HG03432 (cell line): ENCODE measurements around the gene TTC34.

Experiments
- ATAC-seq: cut with Tn5 transposase; IDR thresholded peaks from one replicate; pipeline ENCODE4 v1.9.1; 2021; ENCODE audit warnings: mild to moderate bottlenecking, moderate library complexity; ENCODE audit not compliant: unreplicated experiment

The TTC34 gene

DNA sequence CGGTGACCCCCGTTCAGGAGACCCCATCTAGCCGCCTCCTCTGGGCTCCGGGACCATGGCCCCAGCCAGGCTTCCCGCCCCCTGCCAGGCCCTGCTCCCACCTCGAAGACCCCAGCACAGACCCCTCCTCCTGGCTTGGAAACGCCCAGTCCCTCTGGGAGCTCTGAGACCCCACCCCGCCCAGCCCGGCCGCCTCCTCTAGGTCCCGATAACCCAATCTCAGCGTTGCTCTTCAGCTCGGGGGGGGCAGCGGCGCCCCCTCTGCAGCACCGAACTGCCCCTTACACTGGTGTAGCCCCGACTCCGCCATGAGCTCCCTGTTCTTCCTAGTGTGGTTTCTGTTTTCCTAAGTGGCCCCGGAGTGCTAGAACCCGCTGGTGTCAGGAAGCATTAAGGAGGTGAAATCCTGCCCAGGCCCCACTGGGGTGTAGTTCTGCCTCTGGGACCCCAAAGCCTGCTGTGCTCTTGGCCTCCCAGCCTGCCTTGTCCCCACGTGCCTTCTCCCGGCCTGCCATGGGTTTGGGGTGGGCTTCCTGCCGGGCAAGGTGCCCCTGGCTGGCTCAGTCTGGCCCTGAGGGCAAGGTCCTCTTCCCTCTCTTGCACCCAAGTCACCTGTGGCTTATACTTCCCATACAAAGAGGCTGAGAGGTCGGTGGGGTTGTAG, 157.9 kb downstream of the TTC34 start:
- ATAC-seq, result no peak

DNA sequence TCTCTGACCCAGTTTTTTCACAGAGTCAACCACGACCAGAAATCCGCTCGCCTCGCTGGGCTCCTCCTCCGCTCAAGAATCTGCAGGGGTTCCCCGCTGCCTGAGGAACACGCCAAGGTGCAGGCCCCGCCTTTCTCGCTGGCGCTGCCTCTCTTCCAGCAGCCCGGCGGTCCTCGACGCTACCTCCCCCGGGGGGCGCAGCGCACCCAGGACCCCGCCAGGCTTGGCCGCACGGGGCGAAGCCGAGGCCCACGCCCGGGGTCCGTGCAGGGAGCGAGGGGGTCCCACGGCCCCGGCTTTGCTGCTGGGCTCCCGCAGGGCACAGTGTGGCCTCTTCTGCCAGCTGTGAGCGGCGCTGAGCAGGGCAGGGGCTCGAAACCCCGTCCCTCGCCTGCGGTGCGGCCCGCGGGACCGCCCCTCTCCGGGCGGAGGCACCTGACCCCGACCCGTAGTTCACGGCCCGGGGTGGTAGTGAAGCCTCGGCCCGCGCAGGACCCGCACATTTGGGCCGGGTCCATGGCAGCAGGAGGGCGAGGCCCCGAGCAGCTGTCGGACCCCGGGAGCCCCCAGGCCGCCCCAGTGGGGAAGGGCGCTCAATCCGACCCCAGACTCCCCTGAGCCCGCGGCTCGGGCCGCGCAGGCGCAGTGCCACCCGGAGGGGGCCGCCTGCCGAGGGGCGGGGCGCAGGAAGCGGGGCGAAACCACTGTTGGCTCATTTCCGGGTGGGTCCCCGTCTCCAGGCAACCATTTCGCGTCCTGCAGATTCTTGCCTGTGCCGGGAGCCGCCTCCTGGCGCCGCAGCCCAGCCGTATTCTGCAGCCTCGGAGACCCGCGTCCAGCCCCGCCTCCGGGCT, 158.7 kb downstream of the TTC34 start:
- peak; percentile 82 for ATAC-seq

DNA sequence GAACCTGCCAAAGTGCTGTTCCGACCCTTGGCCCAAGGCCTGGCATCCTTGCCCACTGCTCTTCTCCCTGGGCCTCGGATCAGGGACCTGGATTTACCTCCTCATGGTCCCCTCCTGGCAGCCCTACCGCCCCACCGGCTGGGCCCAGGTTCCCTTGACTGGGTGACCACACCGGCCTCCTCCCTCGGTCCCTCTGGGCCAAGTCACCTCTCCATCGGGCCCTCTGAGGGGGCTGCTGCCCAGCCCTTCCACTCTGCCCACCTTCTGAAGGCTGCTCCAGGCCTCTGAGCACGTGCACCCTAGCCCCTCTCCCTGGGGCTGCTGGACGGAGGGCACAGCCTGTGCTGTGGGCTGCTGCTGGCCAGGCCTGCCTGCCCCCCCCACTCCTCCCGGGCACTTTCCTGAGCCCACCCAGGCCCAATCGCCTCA, 159.3 kb downstream of the TTC34 start:
- ATAC-seq, result no peak

DNA sequence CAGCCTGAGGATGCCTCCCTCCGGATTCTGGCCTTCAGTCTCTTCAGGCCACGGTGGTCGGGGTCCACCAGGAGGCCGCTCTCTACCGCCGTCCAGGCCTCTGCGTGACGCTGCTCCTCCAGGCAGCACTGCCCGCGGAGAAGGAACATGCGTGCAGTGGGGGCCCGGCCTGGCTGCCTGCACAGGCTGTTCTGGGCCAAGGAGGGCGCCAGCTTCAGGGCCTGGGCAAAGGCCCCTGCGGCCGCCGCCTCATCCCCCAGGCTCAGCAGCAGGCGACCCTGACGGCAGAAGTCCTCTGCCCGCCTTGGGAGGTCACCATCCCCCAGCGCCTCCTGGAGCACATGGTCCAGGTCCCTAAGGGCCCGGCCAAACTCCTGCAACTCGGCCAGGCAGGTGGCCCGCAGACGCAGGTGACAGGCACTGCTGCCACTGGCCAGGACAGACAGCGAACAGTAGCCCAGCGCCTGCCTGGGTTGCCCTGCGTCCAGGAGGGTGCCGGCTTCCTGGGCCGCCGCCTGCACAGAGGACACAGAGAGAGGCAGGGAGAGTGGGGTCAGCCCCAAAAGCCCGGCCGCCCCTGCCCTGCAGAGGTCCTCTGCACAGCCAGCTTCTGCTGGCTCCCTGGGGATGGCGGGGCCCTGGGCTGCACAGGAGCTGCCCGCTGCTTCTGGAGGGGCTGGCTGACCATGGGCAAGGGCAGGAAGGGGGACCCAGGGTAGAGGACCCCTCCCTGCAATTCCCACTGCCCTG, 159.9 kb downstream of the TTC34 start:
- ATAC-seq, result no peak

DNA sequence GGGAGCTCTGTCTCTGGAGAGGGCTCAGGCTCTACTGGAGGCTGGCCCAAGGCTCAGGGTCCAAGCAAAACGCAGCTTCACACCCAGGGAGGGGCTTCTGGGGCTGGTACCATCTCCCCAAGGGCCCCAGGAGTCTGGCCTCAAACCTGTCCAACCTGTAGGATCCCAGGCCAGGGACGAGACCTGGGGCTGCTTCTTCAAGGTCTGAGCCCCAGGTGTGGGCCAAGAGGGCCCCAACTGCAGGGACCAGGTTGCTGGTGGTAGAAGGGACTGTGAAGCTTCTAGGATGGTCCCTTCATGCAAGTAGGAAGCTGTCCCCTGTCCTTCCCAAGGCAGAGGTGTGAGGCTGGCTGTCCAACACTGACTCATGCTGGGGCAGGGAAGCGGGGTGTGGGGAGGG, 160.9 kb downstream of the TTC34 start:
- no peak for ATAC-seq

DNA sequence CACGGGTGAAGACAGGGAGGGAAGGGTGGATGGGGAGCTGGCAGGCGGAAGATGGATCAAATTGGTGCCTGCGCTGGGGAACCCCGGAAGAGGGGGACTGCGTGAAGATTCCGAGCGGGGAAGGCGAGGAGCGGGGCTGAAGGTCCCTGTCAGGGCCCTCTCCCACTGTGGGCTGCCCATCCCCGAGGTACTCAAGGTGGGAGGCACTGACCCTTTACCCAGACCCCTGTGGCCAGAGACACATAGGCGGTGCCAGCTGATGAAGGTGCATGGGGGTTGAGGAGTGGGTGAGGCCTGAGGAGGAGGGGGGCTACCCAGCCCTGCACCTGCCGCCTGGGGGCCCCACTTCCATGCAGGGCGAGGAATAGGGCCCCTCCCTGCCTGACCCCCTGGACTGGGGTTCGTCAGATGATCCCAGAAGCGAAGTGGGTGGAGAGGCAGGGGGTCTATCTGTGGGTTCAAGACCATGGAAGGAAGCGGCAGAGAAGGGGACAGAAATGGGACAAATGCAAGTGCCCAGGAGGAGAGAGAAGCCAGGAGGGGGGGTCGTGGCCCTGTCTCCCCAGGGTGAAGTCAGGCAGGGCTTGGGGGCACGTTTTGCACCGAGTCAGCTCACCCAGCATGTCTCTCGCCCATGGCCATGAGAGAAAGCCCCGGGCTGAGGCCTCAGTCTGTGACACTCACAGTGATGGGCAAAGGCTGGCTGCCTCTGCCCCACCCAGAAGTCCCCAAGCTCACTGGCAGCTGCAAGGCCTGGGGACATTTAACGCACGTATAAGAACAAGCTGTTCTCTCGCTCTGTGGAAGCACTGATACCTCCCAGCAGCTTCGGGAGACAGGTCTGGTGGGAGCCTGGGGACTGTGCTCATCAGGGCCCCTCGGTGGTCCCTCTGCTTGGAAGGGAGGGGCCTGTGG, 161.6 kb downstream of the TTC34 start:
- no peak for ATAC-seq

DNA sequence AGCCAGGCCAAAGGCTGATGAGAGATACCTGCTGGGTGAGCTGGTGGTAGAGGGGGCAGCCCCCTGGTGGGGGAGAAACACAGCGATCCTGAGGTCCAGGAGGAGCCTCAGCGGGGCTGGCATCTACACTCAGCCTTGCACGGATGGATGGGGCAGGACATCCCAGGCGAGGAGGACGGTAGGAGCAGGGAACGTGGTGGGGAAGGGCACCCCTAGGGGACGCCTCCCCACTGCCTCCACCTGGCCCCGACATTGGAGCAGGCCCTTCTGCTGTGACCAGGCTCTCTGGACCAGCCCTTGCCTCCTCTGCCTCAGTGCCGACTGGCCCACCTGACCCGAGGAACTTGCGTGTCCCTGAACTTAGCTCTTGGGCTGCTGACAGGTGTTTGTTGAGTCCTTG, 162.3 kb downstream of the TTC34 start:
- no peak for ATAC-seq

DNA sequence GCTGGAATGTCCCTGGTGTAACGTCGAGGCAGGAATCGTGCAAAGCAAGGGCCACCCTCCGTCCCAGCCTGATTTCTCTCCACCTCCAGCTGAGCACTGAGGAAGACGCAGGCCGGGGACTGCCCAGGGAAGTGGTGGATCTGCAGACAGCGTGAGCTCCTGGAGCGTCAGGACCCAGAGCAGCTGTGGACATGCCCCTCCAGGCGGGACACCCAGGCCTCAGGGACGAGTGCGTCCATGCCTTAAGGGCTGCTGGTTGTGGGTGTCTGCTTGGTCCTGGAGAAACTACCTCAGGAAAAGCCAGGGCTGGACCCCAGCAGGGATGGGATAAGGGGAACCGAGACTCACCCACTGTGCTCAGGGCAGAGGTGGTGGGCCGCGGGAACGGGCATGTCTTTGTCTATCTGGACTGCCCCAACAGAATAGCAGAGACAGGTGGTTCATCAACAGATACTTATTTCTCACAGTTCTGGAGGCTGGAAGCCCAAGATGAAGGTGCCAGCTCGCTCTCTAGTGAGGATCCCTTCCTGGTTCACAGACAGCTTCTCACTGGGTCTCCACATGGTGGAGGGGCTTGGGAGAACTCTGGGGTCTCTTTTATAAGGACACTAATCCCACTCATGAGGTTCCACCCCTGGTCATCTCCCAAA, 162.9 kb downstream of the TTC34 start:
- no peak for ATAC-seq

DNA sequence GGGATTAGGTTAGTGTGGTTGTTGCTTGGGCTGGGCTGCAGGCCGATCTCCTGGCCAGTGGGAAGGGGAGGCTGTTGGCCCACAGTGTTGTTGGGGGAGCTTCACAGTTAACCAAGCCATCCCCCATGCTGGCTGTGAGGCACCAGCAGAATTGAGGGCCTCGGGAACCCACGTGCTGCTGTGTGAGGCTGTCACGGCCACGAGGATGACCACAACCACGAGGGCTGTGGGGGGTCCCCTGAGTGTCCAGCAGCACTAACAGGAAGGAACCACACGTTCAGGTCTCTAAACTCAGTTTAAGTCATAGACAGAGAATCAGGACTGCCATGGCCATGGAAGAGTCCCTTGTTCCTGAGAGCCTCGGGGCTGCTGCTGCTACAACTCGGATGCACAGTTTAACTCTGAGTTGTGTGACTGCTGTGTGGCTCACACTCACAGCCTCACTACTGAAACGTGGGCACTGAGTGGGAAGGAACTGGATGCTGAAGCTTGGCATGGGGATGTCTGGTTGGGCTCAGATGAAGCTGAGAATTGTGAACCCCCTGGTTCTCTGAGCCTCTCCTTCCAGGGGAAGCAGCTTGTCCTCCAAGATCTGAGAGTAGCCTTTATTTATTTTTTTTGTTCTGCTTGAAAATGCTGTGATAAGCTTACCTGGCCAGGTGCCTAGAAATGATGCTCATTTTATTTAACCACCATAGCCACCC, 163.9 kb downstream of the TTC34 start:
- no peak for ATAC-seq

DNA sequence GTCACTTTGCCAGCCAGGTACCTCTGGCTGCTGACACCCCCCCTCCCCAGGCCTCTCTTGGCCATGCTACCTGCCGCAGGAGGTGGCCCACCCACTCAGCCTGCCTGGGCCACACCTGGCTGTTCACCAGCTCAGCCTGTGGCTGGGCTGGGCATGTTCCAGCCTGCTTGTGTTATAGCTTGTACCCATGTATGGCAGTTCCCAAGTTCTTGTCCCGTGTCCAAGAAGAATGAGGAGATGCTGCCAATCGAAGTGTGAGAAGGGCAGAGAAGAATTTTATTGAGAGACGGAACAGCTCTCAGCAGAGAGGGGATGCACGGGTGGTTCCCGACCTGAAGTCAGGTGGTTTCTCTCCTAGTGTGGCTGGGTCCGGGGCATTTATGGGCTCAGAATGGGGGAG, 164.8 kb downstream of the TTC34 start:
- ATAC-seq, result no peak

DNA sequence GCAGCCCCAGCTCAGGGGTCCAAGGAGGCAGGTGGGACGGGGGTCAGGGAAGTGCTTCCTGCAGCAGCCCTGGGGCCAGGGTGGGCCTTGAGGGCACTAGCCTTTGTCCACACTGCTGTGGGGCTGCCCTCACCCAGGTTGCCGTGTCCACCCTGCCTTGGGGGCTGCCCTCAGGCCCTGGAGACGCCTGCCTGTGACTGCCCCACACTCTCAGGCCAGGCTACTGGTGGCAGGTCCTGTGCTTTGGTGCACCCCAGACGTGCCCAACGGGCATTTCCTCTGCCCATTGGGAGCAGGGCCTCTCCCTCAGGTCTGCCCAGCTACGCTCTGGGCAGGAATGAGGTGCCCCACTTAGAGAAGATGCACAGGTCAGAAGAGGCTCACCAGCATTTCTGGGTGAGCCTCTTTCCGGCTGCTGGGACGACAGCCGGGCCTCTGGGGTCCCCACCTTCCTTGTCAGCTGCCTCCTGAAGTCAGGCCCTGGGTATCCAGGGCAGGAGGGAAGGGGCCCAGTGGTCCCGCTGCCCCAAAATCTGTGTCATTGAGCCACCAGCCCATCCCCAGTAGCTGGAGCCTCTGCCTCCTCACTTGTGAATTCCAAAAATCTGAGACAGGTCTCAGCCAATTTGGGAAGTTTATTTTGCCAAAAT, 166.0 kb downstream of the TTC34 start:
- ATAC-seq, result no peak

DNA sequence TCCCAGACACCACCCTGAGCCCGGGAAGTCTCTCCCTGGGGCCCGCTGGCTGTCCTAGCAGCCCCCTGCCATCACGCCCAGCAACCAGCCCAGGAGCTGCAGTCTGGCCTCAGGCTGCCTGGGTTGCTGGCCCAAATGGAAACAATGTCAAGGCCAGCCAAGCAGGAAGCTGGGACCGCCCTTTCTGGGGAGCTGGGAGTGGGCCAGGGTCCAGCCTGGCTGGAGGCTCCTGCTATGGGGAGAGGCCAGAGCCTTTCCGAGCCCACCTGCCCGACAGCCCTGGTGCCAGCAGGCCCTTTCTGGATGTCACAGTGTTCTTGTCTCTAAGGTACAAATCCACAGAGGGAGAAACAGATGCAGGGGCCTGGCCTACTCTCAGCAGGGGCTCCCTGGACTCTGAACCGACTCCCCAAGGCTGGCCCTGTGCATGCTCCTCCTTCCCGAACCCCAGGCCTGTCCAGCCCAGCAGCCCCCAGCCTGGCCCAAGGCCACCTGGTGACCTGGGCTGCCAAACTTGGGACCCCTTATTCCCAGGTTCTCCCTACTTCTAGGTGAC, 167.5 kb downstream of the TTC34 start:
- no peak for ATAC-seq

DNA sequence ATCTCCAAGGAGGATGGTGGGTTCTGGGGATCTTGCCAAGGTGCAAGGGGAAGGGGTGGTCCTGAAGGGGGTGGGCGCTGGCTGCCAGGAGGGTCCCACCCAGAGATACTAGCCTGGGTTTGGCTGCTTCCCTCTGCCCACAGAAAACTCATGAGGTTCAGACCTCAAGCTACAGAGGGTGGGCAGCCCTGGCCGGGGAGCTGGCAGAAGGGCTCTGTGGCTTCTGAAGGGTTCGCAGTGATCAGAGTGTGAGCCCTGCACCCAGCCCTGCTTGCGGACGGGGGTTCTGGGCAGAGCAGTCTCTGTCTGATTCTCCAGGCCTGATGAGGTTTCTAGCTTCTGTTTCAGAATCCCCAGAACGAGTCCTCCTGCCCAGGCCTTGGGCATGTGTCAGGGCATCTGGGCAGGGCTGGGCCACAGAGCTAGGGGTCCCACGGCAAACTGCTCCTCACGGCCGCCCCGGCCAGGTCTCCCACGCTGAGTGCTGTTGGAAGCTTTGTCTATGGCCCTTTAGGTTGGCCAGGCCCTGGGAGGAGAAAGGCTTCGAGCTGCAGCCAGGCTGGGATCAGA, 168.0 kb downstream of the TTC34 start:
- no peak for ATAC-seq

DNA sequence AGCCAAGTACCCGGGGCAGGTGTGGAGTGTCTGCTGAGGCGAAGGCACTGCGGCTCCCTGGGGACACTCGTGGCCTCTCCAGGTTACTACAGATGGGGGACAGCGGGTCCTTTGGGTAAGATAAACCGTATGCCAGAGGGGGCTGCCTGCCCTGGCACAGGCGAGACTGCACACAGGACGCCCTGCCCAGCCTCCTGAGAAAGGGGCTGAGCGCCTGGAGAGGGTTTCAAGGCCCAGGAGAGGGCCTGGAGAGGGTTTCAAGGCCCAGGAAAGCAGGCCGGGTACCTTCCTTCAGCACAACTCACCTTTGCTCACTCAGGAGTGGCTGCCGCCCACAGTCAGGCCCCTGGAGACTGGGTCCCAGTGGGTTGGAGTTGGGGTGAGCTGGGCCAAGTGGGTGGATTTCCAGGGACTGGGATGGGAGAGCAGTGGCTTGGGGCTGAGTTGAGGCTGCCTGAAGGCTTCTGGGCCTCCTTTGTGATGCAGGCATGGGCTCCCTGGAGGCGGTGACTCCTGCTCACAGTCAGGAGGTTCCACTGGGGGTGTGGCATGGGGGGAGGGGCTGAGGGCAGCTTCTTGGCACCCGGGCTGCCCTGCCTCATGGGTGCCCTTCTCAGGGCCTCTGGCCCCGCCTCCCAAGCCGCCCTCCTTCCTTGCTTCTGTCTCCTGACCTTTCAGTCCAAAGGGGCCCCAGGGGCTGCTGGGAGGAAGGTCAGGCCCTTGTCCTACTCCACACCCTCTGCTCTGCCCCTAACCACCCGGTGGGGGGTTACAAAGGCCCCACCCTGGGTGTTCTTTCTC, 168.7 kb downstream of the TTC34 start, which contains the start of gene MMEL1:
MMEL1 (minus strand) TSS at position 456 of the 801 bp plus-strand sequence. CDS start 3,532 bp downstream, outside the sequence.
- ATAC-seq, result no peak

DNA sequence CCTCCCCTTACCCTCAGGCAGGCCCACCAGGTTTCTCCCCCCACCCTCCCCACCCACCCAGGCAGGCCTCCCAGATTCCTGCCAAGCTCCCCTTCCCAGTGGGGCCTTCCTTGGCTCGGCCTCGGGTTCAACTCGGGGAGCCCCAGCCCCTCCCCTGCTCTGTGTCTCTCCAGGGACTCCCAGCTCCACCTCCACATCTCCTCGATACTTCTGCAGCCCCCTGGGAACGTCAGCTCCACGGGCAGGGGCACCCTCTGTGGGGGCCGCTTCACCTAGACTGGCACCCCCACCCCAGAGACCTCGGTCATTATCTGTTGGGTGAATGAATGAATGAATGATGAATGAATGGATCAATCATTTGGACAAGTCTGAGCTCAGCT, 169.5 kb downstream of the TTC34 start:
- ATAC-seq, result no peak

DNA sequence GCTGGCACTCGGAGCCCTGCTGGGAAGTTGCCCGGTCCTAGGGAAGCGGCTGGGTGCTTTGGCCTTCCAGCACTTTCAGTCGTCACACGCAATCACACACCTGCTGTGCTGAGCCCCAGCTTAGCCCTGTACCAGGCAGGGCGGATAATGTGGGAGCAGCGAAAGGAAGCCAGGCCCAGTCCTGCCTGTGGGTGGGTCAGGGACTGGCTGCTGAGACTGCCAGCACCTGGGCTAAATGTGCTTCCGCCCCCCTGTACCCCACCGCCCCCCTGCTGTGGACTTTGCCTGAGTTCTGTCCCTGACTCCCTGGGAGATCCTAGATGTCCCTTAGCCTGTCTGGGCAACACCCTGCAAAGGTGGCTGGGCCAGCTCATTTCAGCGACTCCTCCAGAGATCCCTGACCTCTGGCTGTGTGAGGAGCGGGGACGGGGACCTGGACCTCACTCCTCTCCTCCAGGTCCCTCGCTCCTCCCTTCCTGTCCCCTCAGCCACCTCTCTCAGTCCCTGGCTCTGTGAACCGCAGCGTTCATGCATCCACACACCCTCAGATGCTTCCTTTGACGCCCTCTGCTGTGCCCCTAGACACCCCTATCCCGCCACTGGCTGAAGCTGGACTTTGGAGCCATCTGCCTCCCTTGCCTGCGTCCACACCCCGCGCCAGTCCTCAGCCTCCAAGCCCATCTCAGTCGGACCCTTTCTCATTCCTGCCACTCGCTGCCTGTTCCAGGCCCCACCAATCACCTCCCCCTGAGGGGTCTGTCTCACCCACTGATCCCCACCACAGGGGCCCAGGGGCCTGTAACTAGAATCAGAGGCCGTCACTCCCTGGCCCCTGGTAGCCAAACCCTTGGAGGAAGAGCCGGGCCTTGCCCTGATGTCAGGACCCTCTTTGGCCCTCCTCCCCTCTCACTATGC, 170.1 kb downstream of the TTC34 start:
- ATAC-seq, result no peak
